ENCODE measurements around the gene ALG14.
"Not testable (repeated sequence)": the region's sequence is repeated elsewhere in the genome, so short reads cannot be mapped to it uniquely, and the experiment has no call there.

ALG14 gene

GRCh38 chr1:95041491-95042165, 31.1 kb downstream of the ALG14 start:
- DNase-seq = no peak

- DNase-seq = no peak
Measured at GRCh38 chr1:95040032-95040525, 32.7 kb downstream of the ALG14 start.

GRCh38 chr1:95039360-95040031, 33.3 kb downstream of the ALG14 start:
- no peak for DNase-seq

- no peak for DNase-seq
Measured at GRCh38 chr1:95035536-95035935, 37.2 kb downstream of the ALG14 start.

- no peak for DNase-seq
Measured at GRCh38 chr1:95034506-95034905, 38.2 kb downstream of the ALG14 start.

GRCh38 chr1:95033843-95034242, 38.9 kb downstream of the ALG14 start:
- no peak for DNase-seq

GRCh38 chr1:95029532-95029931, 43.2 kb downstream of the ALG14 start:
- no peak for DNase-seq

- no peak for DNase-seq
Measured at GRCh38 chr1:95028954-95029353, 43.8 kb downstream of the ALG14 start.

GRCh38 chr1:95027046-95027445, 45.7 kb downstream of the ALG14 start:
- DNase-seq = no peak

GRCh38 chr1:95023399-95024043, 49.2 kb downstream of the ALG14 start:
- DNase-seq = no peak

- no peak for DNase-seq
Measured at GRCh38 chr1:95022644-95022926, 50.2 kb downstream of the ALG14 start.

- DNase-seq = no peak
Measured at GRCh38 chr1:95021805-95022643, 50.7 kb downstream of the ALG14 start.

- no peak for DNase-seq
Measured at GRCh38 chr1:95021119-95021518, 51.6 kb downstream of the ALG14 start.

GRCh38 chr1:95019466-95019865, 53.3 kb downstream of the ALG14 start:
- DNase-seq = not testable (repeated sequence)

GRCh38 chr1:95018602-95019369, 54.0 kb downstream of the ALG14 start:
- DNase-seq = no peak

- no peak for DNase-seq
Measured at GRCh38 chr1:95017775-95018174, 55.0 kb downstream of the ALG14 start.

- DNase-seq = no peak
Measured at GRCh38 chr1:95015076-95015475, 57.7 kb downstream of the ALG14 start.

GRCh38 chr1:95013950-95014574, 58.7 kb downstream of the ALG14 start:
- no peak for DNase-seq

GRCh38 chr1:95012389-95012788, 60.4 kb downstream of the ALG14 start:
- no peak for DNase-seq

- no peak for DNase-seq
Measured at GRCh38 chr1:95010158-95010557, 62.6 kb downstream of the ALG14 start.

GRCh38 chr1:95007687-95008086, 65.1 kb downstream of the ALG14 start:
- no peak for DNase-seq

- DNase-seq = no peak
Measured at GRCh38 chr1:95006681-95007080, 66.1 kb downstream of the ALG14 start.
